IPS-15b (cell line): ENCODE results near the gene PPP2R2C.

Source experiments
- H3K27me3 ChIP-seq: one replicate; pipeline ENCODE4 v1.6.1; 2013; ENCODE audit warnings: low read length; ENCODE audit not compliant: control insufficient read depth, insufficient read depth
- H3K36me3 ChIP-seq: one replicate; pipeline ENCODE4 v1.6.1; 2013; ENCODE audit warnings: low read length; ENCODE audit not compliant: control insufficient read depth, insufficient read depth
- H3K4me1 ChIP-seq: one replicate; pipeline ENCODE4 v1.6.1; 2013; ENCODE audit warnings: mild to moderate bottlenecking, low read length; ENCODE audit not compliant: control insufficient read depth, insufficient read depth
- H3K4me3 ChIP-seq: one replicate; pipeline ENCODE4 v1.5.1; 2013; ENCODE audit warnings: low read depth, low read length
- H3K9ac ChIP-seq: one replicate; pipeline ENCODE4 v1.6.1; 2013; ENCODE audit warnings: low read depth, mild to moderate bottlenecking, low read length
- H3K9me3 ChIP-seq: one replicate; pipeline ENCODE4 v1.6.1; 2013; ENCODE audit warnings: mild to moderate bottlenecking, low read length; ENCODE audit not compliant: control insufficient read depth, insufficient read depth

Gene PPP2R2C

GRCh38 chr4:6271206-6271605 is 201.2 kb downstream of the PPP2R2C start:
- Histone ChIP-seq H3K4me1 (peaks cover 12% of the 10 kb centered on the region), H3K36me3 (peaks cover 2% of the 10 kb centered on the region), H3K9me3 (no peaks in the 10 kb centered on the region), H3K9ac (no peak overlapping the region), H3K27me3 (peaks cover 7% of the 10 kb centered on the region), H3K4me3 (no peak overlapping the region)

- peaks cover 7% of the 10 kb centered on the region for H3K27me3 ChIP-seq
- peak overlapping the region; percentile 35 for H3K4me3 ChIP-seq
- peaks cover 2% of the 10 kb centered on the region for H3K36me3 ChIP-seq
- no peak overlapping the region for H3K9ac ChIP-seq
- peaks cover 12% of the 10 kb centered on the region for H3K4me1 ChIP-seq
- H3K9me3 ChIP-seq = no peaks in the 10 kb centered on the region
Observed at GRCh38 chr4:6270636-6271121, 201.7 kb downstream of the PPP2R2C start.
